HEK293 (cell line): ENCODE measurements around the gene ASCC1.

Experiments
- HOXD13 ChIP-seq: sonication (generic); formaldehyde crosslinking; IDR thresholded peaks from 2 replicates; pipeline ENCODE4 v1.8.0; 2022; ENCODE audit warnings: missing genetic modification reagents, borderline replicate concordance
- ZNF19 ChIP-seq: fragments of 450-650 bp; formaldehyde crosslinking; IDR thresholded peaks from 2 replicates; pipeline ENCODE4; 2016; ENCODE audit warnings: missing biosample characterization, missing genetic modification characterization, low read depth
- ZNF23 ChIP-seq: fragments of 450-650 bp; formaldehyde crosslinking; IDR thresholded peaks from 2 replicates; pipeline ENCODE4 v1.5.1; 2016; ENCODE audit warnings: missing biosample characterization, missing genetic modification characterization, borderline replicate concordance

GRCh38 chr10:72174297-72174662 is 41.8 kb downstream of the ASCC1 start:
- TF ChIP-seq ZNF23 (tag by site-specific recombination), result no peak
- TF ChIP-seq HOXD13 (CRISPR knock-in tag), result no peak
- TF ChIP-seq ZNF19, result no peak
